Keratinocyte (primary cell): ENCODE data around the gene DCST1. TPM values are rescaled to one million over a fixed set of nuclear protein-coding genes. Genes with fewer than 3 reads are reported as not detected.
A peak's percentile ranks its signal among the peaks of the same experiment; 100 is the strongest.

Source experiments
- DNase-seq: peaks from one replicate; pipeline ENCODE4 v3.0.0-alpha.2; 2011; ENCODE audit warnings: low read depth, missing footprints, low spot score
- FAIRE-seq: peaks from 2 replicates; lab custom pipeline; 2011; peaks lifted over from hg19 to GRCh38; lab: Jason Lieb, UNC
- H2AFZ ChIP-seq: 2 replicates; pipeline ENCODE4 v1.6.0; 2012; ENCODE audit warnings: low read length, control low read depth, inconsistent platforms; ENCODE audit not compliant: control insufficient read depth
- H3K27ac ChIP-seq: 2 replicates; pipeline ENCODE4 v1.5.1; 2011; ENCODE audit warnings: low read length; ENCODE audit not compliant: control insufficient read depth, insufficient read depth
- H3K27me3 ChIP-seq: 3 replicates; pipeline ENCODE4 v1.6.0; 2011; ENCODE audit warnings: low read length; ENCODE audit not compliant: control insufficient read depth, insufficient read depth; ENCODE audit errors: extremely low read depth
- H3K36me3 ChIP-seq, 2 experiments: 2 replicates in 1 of 2; 3 replicates in 1 of 2; pipeline ENCODE4 v1.5.1; 2011; ENCODE audit warnings: low read length in 2 of 2, mild to moderate bottlenecking in 1 of 2; ENCODE audit not compliant: control insufficient read depth in 2 of 2, insufficient read depth in 2 of 2; ENCODE audit errors: extremely low read depth in 1 of 2
- H3K4me1 ChIP-seq: 3 replicates; pipeline ENCODE4 v1.5.1; 2011; ENCODE audit warnings: low read length; ENCODE audit not compliant: control insufficient read depth, insufficient read depth; ENCODE audit errors: extremely low read depth
- H3K4me2 ChIP-seq: 3 replicates; pipeline ENCODE4 v1.6.0; 2011; ENCODE audit warnings: low read depth, low read length; ENCODE audit not compliant: control insufficient read depth, insufficient read depth; ENCODE audit errors: extremely low read depth
- H3K4me3 ChIP-seq, 3 experiments: fragments of 200-600 bp in 1 of 3; sonication (generic) in 1 of 3; 2 replicates in 2 of 3; 3 replicates in 1 of 3; pipeline ENCODE4 v1.5.1; 2011 to 2016; ENCODE audit warnings: low read length in 3 of 3, mild to moderate bottlenecking in 3 of 3, control low read depth in 2 of 3, inconsistent platforms in 1 of 3, low read depth in 1 of 3, mixed read lengths in 1 of 3, mixed run types in 1 of 3, moderate library complexity in 1 of 3; ENCODE audit not compliant: control insufficient read depth in 2 of 3, insufficient read depth in 2 of 3; ENCODE audit errors: extremely low read depth in 1 of 3
- H3K79me2 ChIP-seq: 2 replicates; pipeline ENCODE4 v1.6.0; 2012; ENCODE audit warnings: low read length; ENCODE audit not compliant: control insufficient read depth, insufficient read depth
- H3K9ac ChIP-seq: 3 replicates; pipeline ENCODE4 v1.6.0; 2011; ENCODE audit warnings: low read length; ENCODE audit not compliant: control insufficient read depth, insufficient read depth; ENCODE audit errors: extremely low read depth
- H3K9me1 ChIP-seq: 3 replicates; pipeline ENCODE4 v1.6.0; 2011; ENCODE audit warnings: low read length; ENCODE audit not compliant: control insufficient read depth, insufficient read depth; ENCODE audit errors: extremely low read depth
- H3K9me3 ChIP-seq: 2 replicates; pipeline ENCODE4 v1.5.1; 2012; ENCODE audit warnings: low read depth, low read length; ENCODE audit not compliant: control insufficient read depth
- H4K20me1 ChIP-seq: 3 replicates; pipeline ENCODE4 v1.6.0; 2011; ENCODE audit warnings: low read length; ENCODE audit not compliant: control insufficient read depth, insufficient read depth; ENCODE audit errors: extremely low read depth
- EZH2 ChIP-seq: IDR thresholded peaks from one replicate; pipeline ENCODE4 v1.6.1; 2012; ENCODE audit warnings: inconsistent platforms, mild to moderate bottlenecking, low read length, moderate library complexity
- dilution Hi-C: fragments of 300-500 bp; cut with MboI; formaldehyde crosslinking; loops from one replicate; pipeline ENCODE4 v1.7.0; 2020; ENCODE audit warnings: low sequenced_read_pairs; ENCODE audit not compliant: extremely low pct_ligation_motif_present
- polyA plus RNA-seq, 5 experiments: library from polyadenylated mRNA; depleted of rRNA in 3 of 5; stranded (reverse) in 3 of 5; stranded (forward) in 1 of 5; unstranded in 1 of 5; fragments of >200 nt; gene quantifications; 1 replicate in 1 of 5; 2 replicates in 3 of 5; 3 replicates in 1 of 5; pipeline versions ENCODE4 v1.2.1 to v1.2.3, GENCODE V29; 2011 to 2012; ENCODE audit warnings: missing spikeins in 2 of 5, low read depth in 1 of 5, low replicate concordance in 1 of 5
- TF ChIP-seq, protein P1 (sequence below), 3 experiments: IDR thresholded peaks in 1 of 3; conservative IDR thresholded peaks in 1 of 3; optimal IDR thresholded peaks in 1 of 3; 2 replicates in 2 of 3; 3 replicates in 1 of 3; pipeline versions ENCODE3 to v1.5.1; 2011; ENCODE audit warnings: low read length in 3 of 3, mild to moderate bottlenecking in 3 of 3, moderate library complexity in 2 of 3, control low read depth in 1 of 3, inconsistent platforms in 1 of 3; ENCODE audit not compliant: insufficient read depth in 2 of 3; ENCODE audit errors: extremely low read depth in 1 of 3

Gene DCST1
- polyA plus RNA-seq, 1 donor (not counting 4 experiments of a cell fraction or from before 2014, with no cell fraction given), result not detected

DNA sequence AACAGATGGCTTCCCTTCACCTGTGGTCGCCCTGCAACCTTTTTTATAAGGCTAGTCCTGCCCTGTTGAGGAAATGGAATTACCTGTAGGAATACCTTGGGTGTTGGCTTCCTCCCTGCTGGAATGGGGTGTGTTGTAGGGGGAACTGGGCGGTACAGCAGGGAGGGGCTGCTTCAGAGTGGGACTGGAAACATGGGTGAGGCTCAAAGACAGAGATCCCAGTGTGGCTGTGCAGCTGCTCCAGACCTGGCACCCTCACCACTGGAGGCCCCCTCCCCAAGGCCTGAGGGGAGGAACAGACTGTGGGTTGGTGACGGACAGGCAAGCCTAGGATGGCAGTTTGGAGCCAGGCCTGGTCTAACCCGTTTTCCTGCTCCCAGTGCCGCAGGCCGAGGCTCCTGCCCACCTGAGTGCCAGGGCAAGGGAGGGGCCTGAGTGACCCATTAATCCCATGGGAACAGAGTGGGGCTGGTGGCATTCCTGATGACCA lies 49.5 kb downstream of the DCST1 start:
- Histone ChIP-seq H3K4me1 (peaks cover 60% of the 10 kb centered on the region), H3K9me3 (no peaks in the 10 kb centered on the region), H3K79me2 (no peaks in the 10 kb centered on the region), H3K27me3 (peaks cover 38% of the 10 kb centered on the region), H3K9ac (no peak overlapping the region), H4K20me1 (no peaks in the 10 kb centered on the region), H3K4me2 (peak overlapping the region; percentile 56), H3K4me3 (no peak overlapping the region), H3K36me3 (no peaks in the 10 kb centered on the region), H3K9me1 (no peaks in the 10 kb centered on the region), H3K27ac (no peak overlapping the region), H2AFZ (peak overlapping the region; percentile 21)
- FAIRE-seq (no peak), DNase-seq (no peak)
- dilution Hi-C loops, result no loop called here
- TF ChIP-seq EZH2, result no peak
- TF ChIP-seq, protein P1, sequence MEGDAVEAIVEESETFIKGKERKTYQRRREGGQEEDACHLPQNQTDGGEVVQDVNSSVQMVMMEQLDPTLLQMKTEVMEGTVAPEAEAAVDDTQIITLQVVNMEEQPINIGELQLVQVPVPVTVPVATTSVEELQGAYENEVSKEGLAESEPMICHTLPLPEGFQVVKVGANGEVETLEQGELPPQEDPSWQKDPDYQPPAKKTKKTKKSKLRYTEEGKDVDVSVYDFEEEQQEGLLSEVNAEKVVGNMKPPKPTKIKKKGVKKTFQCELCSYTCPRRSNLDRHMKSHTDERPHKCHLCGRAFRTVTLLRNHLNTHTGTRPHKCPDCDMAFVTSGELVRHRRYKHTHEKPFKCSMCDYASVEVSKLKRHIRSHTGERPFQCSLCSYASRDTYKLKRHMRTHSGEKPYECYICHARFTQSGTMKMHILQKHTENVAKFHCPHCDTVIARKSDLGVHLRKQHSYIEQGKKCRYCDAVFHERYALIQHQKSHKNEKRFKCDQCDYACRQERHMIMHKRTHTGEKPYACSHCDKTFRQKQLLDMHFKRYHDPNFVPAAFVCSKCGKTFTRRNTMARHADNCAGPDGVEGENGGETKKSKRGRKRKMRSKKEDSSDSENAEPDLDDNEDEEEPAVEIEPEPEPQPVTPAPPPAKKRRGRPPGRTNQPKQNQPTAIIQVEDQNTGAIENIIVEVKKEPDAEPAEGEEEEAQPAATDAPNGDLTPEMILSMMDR (optimal IDR thresholded peaks at IDR 0.05 in 1 of 3, IDR thresholded peaks at IDR 0.05 in 1 of 3, conservative IDR thresholded peaks at IDR 0.05 in 1 of 3; ENCODE audit: extremely low read depth in 1 of 3, insufficient read depth in 2 of 3, low read length in 3 of 3), result no peak

- peak overlapping the region; percentile 41 for H2AFZ ChIP-seq
- H3K27ac ChIP-seq, result no peak overlapping the region
- no peaks in the 10 kb centered on the region for H4K20me1 ChIP-seq
- peaks cover 36% of the 10 kb centered on the region for H3K27me3 ChIP-seq
- peak overlapping the region; percentile 81 for H3K4me2 ChIP-seq
- no peaks in the 10 kb centered on the region for H3K9me1 ChIP-seq
- dilution Hi-C loops, result no loop called here
- H3K9me3 ChIP-seq, result no peaks in the 10 kb centered on the region
- DNase-seq (no peak), FAIRE-seq (peak; percentile 77)
- H3K4me1 ChIP-seq, result peaks cover 56% of the 10 kb centered on the region
- TF ChIP-seq, protein P1 (optimal IDR thresholded peaks at IDR 0.05 in 1 of 3, IDR thresholded peaks at IDR 0.05 in 1 of 3, conservative IDR thresholded peaks at IDR 0.05 in 1 of 3; ENCODE audit: extremely low read depth in 1 of 3, insufficient read depth in 2 of 3, low read length in 3 of 3), result peak; percentile 44 to 74 (median 48)
- TF ChIP-seq EZH2, result no peak
- H3K4me3 ChIP-seq, result peak overlapping the region; percentile 34 to 71 (median 50)
- H3K9ac ChIP-seq, result peak overlapping the region; percentile 73
- H3K36me3 ChIP-seq, result no peaks in the 10 kb centered on the region
- H3K79me2 ChIP-seq, result no peaks in the 10 kb centered on the region
Measured at GRCh38 chr1:155083865-155084721, 50.5 kb downstream of the DCST1 start.
